HG02970 (cell line): ENCODE measurements around the gene PGLYRP2.

ENCODE experiments used
- ATAC-seq: cut with Tn5 transposase; IDR thresholded peaks from one replicate; pipeline ENCODE4 v1.9.1; 2021; ENCODE audit warnings: mild to moderate bottlenecking, moderate library complexity, moderate number of reproducible peaks; ENCODE audit not compliant: unreplicated experiment, low FRiP score

Gene PGLYRP2

DNA sequence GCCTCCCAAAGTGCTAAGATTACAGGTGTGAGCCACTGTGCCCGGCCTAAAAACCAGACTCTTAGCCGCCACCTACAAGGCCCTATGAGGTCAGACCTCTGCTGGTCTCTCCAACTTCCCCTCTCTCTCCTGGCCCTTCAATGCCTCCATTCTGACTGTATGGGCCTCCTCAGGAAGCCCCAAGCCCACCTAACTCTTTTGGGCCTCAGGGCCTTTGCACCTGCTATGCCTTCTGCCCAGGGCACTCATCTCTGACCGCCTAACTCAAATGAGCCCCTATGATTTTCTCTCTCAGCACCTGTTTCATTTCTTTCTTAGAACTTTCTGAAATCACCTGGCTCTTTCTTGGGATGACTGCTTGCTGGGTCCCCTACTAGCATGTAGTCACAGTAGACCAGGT lies 36.0 kb downstream of the PGLYRP2 start:
- no peak for ATAC-seq

GRCh38 chr19:15442142-15442920 lies 37.0 kb downstream of the PGLYRP2 start:
- ATAC-seq, result no peak

GRCh38 chr19:15441317-15441716 lies 38.0 kb downstream of the PGLYRP2 start:
- ATAC-seq, result no peak

GRCh38 chr19:15439821-15440641 lies 39.3 kb downstream of the PGLYRP2 start:
- ATAC-seq, result no peak

DNA sequence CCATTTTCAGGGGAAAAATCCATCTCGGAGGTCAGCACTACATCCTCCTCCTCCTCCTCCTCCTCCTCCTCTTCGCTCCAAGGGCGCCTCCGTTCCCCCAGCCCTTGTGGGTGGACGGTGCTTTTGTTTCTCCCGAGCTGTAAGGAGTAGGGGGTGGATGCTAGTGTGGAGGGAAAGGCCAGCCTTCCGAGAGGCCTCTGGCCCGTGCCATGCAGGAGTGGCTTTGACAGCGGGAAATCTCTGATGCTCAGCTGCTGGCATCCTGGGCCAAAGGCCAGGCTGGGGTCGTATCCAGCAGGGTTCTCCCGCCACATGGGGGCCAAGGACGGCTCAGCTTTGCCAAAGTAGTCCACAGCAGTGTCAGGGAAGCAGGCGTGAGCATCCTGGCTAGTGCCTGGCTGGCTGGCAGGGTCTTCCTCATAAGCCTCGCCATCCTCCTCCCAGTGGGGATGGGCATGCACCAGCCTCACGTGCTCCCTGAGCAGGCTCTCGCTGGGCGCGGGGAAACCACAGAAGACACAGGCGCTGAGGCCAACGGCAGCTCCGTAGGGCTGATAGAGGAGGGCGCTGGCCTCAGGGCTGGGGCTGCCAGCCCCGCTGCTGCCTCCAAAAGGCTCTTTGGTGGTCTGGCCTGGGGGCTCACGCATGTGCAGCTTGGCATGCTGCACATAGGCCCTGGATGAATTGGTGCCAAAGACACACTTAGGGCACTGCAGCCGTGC lies 40.1 kb downstream of the PGLYRP2 start:
- ATAC-seq, result no peak

DNA sequence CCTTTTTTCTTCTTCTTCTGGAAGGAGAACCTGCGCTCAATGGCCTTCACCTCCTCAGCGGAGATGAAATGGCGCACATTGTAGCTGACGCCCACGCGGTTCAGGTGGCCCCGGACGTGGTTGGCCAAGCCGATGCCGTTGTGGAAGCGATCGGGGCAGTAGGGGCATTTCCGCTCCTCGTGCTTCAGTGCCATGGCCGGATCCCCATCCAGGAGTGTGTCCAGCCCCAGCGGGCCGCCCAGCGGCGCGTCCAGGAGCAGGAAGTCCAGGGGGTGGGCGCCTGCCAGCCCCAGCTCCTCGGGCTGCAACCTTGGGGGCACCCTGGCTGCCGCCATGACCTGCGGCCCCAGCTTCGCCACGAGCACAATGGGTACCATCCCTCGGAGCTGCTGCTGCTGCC lies 40.7 kb downstream of the PGLYRP2 start:
- ATAC-seq, result no peak

DNA sequence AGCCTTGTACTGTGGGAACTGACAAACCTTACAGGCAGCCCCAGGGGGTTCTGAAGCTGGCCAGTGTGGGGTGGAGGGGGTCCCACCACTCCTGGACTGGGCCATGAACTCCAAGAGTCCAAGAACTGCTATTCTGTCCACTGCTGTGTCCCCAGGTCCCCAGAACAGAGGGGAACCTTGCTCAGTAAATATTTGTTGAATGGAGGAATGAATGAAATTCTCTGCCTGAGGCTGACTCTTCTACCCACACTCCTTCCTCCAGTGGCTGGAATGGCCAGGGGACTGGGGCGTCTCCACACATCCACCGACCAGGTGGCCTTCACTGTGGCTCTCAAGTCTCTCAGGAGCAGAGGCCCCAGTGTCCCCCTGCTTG lies 41.2 kb downstream of the PGLYRP2 start:
- no peak for ATAC-seq

DNA sequence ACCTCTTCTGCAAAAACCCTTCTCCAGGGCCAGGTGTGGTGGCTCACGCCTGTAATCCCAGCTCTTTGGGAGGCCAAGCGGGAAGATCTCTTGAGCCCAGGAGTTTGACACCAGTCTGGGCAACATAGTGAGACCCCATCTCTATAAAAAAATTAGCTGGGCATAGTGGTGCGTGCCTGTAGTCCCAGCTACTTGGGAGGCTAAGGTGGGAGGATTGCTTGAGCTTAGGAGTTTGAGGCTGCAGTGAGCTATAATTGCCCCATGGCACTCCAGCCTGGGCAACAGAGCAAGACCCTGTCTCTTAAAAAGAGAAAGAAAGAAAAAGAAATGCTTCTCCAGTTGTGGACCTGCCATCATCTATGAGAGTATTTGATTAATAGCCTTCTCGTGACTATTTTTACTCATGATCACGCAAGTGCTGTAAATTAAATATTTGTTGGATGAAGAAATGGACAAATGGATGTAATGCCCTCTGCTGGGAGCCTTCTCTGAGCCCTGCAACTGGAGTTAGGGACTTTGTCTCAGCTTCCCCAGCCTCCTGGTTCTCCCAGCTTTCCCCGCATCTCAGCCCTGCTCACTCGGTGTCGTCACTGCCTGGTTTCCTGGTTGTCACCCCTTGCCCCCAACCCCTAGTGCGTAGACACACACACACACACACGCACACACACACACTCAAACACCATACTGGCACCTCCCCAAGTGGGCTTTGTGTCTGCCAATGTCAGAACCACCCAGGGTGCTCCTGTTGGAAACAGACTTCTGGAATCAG lies 41.8 kb downstream of the PGLYRP2 start:
- no peak for ATAC-seq

DNA sequence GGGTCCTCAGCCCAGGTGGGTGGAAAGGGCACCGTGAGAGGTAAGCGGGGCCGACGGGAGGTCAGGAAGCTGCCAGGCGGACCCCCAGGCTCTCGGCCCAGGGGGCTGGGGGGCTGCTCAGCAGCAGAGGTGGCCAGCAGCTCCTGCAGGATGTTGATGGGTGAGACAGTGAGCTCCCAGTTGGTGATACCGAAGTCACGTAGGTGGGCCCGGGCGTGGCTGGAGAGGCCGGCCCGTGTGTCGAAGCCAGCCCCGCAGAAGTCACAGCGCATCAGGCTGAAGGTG lies 42.5 kb downstream of the PGLYRP2 start:
- ATAC-seq, result no peak

DNA sequence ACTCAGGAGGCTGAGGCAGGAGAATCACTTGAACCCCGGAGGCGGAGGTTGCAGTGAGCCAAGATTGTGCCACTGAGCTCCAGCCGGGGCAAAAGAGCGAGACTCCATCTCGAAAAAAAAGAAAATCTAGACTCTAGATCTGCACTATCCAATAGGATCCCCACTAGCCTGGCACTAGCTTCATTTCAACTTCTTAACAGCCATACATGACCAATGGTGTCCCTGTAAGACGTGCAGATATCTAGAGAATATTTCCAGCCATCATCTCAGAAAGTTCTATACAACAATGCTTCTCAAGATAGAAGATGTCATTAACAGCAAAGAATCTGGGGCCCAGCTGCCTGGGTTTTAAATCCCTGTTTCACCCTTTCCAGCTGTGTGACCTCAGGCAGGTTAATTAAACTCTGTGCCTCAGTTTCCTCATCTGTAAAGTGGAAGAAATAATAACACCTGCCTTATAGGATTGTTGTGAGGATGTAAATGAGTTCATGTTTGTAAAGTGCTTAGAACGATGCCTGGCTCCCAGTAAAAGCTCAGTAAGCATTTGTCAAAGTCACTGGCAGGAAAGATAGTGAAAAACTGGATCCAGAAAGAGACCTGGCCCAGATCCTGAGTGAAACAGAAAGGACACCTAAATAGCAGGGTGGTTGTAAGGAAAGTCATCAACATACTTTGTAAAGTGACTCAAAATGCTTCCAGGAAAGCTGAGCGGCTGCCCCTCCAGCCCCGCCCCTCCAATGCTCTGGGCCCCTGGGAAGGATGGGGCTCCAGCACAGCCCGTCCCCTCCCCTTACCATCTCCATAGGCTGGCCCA lies 43.1 kb downstream of the PGLYRP2 start:
- no peak for ATAC-seq

DNA sequence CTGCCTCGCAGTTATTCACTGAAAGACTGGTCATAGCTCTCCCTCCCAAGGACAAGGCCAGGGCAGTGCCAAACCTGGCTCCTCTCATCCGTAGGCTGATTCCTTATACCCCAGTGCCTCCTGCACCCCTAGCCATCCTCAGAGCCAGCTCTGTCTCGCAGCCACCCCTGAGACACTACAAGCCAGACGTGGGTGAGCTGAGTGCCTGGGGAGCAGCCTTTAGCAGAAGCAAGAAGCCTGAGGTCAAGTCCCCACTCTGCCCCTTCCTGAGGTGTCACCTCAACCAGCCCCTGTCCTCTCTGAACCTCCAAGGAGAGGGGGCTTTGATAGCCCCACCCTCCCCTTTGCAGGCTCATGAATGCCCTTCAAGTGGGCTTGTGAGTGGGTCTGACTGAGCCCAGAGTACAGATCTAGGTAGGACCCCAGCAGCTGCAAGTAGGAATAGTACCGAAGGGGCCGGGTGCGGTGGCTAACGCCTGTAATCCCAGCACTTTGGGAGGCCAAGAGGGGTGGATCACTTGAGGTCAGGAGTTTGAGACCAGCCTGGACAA lies 45.7 kb downstream of the PGLYRP2 start:
- no peak for ATAC-seq

GRCh38 chr19:15432629-15433518 lies 46.4 kb downstream of the PGLYRP2 start:
- ATAC-seq, result peak; percentile 72

- no peak for ATAC-seq
These were observed 47.2 kb downstream of the PGLYRP2 start for GRCh38 chr19:15432018-15432494.

DNA sequence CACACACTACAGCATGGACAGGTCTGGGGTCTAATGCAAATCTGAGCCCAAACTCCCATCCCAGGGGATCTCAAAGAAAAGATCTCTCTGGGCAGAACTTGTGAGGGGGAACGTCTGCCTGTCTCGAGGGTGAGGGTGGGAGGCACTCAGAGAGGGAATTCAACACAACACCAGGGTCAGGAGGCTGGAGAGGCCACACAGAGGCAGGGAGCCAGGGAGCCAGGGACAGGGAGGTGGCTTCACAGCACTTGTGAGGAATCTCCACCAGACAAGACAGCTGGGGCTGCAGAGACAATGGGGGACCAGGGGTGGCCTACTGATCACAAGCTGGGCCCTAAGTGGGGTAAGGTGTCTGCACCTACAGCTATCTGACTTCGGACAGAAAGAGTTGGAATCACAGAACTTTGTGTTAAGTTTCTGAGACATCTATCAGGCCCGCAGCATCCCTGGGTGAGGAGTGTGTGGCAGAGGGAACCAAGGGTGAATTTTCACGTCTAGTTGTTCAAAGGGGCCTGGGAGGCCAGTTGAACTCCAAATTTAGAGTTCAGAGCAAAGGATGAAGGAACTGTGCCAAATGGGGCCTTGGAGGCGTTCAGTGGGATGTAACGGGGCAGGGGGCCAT lies 47.8 kb downstream of the PGLYRP2 start:
- ATAC-seq, result no peak

DNA sequence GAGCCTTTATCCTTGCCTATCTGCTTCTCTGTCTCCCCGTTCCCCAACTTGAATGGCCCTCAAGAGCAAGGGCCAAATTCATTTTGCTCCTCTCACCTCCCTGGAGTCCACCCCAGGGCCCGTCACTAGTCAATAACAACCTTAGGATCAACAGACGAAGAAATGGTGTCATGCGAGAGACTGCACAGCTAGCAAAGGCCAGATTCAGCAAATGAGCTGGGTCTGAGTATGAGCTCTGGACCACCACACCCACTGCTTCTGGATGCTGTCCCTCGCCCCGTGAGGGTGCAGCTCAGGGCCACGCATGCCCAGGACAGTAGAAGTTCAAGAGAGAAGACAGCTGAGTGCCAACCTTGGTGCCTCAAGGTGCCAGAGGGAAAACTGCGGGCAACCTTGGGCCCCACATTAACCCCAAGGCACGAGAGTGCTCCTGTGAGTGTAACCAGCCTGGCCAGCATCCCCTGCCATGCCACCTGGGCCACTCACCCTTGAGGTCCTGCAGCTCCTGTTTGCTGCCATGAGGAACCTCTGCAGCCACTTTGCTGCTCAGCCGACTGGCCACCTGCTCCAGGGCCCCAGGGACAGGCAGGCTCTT lies 48.7 kb downstream of the PGLYRP2 start:
- ATAC-seq, result no peak

DNA sequence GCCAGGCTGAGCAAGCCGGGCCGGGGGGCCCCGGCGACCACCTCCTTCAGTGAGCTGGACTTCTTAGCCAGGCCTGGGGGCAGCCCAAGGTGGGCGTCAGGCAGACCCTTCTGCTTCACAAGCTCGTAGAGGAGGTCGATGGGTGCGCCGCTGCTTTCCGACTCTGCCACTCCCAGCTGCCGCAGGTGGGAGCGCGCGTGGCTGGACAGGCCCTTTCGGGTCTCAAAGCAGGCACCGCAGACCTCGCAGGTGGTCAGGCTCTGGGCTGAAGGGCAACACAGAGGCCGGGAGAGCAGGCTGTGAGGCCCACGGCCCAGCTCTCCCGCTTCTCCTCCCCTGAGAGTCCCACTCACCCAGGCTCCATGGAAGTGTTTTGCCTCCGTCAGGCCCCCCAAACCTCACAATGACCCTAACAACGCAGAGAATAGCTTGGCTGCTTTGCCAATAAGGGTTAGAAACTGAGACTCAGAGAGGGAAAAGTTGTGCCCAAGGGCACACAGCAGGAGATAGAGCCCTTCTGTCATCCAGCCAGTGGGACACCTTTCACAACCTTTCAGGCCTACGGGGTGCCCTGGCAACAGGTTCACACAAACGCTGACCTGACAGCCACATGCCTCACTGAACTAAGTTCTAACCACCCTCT lies 49.4 kb downstream of the PGLYRP2 start:
- no peak for ATAC-seq
